ENCODE results near the gene DNAJB5. TPM values are rescaled to one million over a fixed set of nuclear protein-coding genes. Genes with fewer than 3 reads are reported as not detected.
A peak's percentile ranks its signal among the peaks of the same experiment; 100 is the strongest.

Gene DNAJB5
- total RNA-seq, 5 donors from 2014 or later (not counting 1 experiment from before 2014, with no cell fraction given) = 1.3 to 2.4 (median 1.7) TPM

DNA sequence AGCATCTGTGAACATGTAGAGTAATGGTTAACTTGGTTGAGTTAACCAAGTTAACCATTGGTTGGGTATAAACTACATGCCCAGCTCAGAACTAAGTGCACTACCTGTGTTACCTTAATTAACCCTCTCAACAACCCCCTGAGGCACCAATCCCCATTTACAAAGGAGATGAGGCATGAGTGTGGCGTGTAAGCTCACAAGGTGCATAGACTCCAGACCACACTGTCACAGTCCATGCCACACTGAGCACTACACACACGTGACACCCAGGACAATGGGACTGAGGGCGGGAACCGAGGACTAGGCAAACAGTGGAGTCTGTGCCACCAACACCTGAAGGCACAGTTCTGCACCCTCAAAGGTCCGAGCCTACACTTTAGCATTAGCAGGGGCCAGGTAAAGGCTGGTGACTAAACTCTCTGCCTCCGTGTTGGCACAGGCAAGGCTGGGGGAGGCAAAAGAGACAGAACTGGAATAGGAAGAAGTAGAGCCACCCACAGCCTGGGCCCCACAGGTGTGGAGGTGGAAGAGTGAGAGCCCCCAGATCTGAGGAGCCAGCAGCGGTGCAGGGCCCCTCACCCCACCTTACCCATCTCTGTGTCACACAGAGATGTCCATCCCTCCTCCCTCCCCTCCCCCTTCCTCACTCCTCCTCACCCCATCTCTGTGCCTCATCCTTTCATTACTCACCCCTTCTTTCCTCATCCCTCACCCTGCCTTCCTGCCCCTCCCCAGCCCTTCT, 2.2 kb upstream of the DNAJB5 start:
- CTCF ChIA-PET = no interaction called here
- peak overlapping the region; percentile 25 for H3K27ac ChIP-seq (ENCODE audit: low read length)
- no peaks in the 10 kb centered on the region for H3K36me3 ChIP-seq (ENCODE audit: control insufficient read depth in 2 of 2, extremely low read depth in 1 of 2, insufficient read depth in 1 of 2, low read length in 1 of 2)
- no peaks in the 10 kb centered on the region for H3K9me3 ChIP-seq
- Mint-ChIP-seq H3K27me3 (no peaks in the 10 kb centered on the region), H3K4me3 (peak overlapping the region; percentile 0 to 85 (median 29)), H3K36me3 (no peaks in the 10 kb centered on the region), H3K9me3 (no peaks in the 10 kb centered on the region), H3K4me1 (peaks cover 70 to 78% (median 77%) of the 10 kb centered on the region in 3 donors), H3K27ac (peak overlapping the region; percentile 3 to 7)
- no peak overlapping the region for H3K4me3 ChIP-seq (ENCODE audit: control insufficient read depth in 1 of 2, extremely low read depth in 1 of 2, low read length in 1 of 2)
- POLR2A ChIA-PET = interaction anchor here (0.6 kb wide), 2 partner anchors 27 to 952 kb away, joined by 3 to 4 read pairs; no protein-coding TSS in a partner anchor
- peaks cover 0 to 7% of the 10 kb centered on the region in 2 experiments for H3K27me3 ChIP-seq (replicated peaks in 1 of 2; ENCODE audit: control insufficient read depth in 2 of 2, extremely low read depth in 1 of 2, insufficient read depth in 2 of 2, low read length in 1 of 2)
- no peak for ATAC-seq (replicated peaks in 1 of 4)
- DNase-seq = peak in 1 of 35 experiments; percentile 9
- peaks cover 46 to 67% of the 10 kb centered on the region in 2 experiments for H3K4me1 ChIP-seq (ENCODE audit: control insufficient read depth in 1 of 2, extremely low read depth in 1 of 2, insufficient read depth in 2 of 2, low read length in 2 of 2)
- WGBS (ENCODE audit: insufficient coverage) = 66% methylated on average over 7 of the region's 7 CpGs

DNA sequence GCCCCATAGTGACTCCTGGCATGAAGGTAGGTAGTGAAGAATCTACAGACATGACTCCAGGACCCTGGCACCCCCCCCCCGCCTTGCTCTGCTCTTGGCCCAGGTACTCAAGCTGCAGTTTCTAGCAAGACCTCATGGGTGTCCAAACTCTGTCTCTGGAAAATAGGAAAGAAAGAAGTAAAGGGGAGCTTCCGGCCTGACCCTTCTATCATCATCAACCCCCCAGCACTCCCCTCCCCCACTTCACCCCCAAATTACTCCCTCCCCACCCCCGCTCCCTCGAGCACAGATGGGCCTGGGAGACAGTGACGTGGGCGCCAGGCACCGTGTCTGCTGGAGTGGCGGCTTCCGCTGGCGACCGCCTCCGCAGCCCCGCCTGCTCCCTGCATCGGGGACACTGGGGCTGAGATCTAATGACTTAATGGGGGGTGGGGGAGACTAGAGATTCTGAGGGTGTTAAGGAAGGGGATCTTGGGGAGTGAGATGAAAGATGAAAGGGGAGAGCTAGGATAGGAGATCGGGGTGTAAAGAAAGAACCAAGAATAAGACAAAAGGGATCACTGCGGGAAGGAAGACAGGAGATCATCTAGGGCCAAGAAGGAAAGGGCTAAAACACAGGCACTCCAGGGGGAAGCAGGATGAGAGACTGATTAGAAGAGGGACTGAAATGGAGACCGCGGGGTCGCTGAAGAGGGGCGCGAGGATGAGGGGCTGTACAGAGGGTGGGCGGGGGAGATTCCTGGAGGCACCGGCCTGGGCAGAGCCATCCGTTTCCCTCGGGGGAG, 1.1 kb upstream of the DNAJB5 start:
- ATAC-seq (replicated peaks in 1 of 4) (no peak), DNase-seq (peak in 27 of 35 experiments; percentile 15 to 77 (median 34))
- CTCF ChIA-PET = interaction anchor here (0.6 to 0.7 kb wide), 4 partner anchors 22 to 612 kb away, joined by 3 to 5 read pairs (median 4); partner anchors contain the start of gene MYORG (in 1 of the 2)
- Histone ChIP-seq H3K27ac (ENCODE audit: low read length) (peak overlapping the region; percentile 11), H3K27me3 (replicated peaks in 1 of 2; ENCODE audit: control insufficient read depth in 2 of 2, extremely low read depth in 1 of 2, insufficient read depth in 2 of 2, low read length in 1 of 2) (peaks cover 0 to 7% of the 10 kb centered on the region in 2 experiments), H3K4me1 (ENCODE audit: control insufficient read depth in 1 of 2, extremely low read depth in 1 of 2, insufficient read depth in 2 of 2, low read length in 2 of 2) (peaks cover 35 to 57% of the 10 kb centered on the region in 2 experiments), H3K9me3 (no peaks in the 10 kb centered on the region), H3K4me3 (ENCODE audit: control insufficient read depth in 1 of 2, extremely low read depth in 1 of 2, low read length in 1 of 2) (peak overlapping the region; percentile 65 to 97), H3K36me3 (ENCODE audit: control insufficient read depth in 2 of 2, extremely low read depth in 1 of 2, insufficient read depth in 1 of 2, low read length in 1 of 2) (no peaks in the 10 kb centered on the region)
- H3K36me3 Mint-ChIP-seq = no peaks in the 10 kb centered on the region
- POLR2A ChIA-PET = interaction anchor here in 1 of 2 donors (0.6 to 0.7 kb wide), 2 partner anchors 22 to 131 kb away, joined by 3 to 4 read pairs; no protein-coding TSS in a partner anchor
- H3K4me1 Mint-ChIP-seq = peaks cover 65 to 68% (median 66%) of the 10 kb centered on the region in 3 donors
- peak overlapping the region; percentile 85 to 93 (median 92) for H3K4me3 Mint-ChIP-seq
- 21% methylated on average over 20 of the region's 25 CpGs for WGBS (ENCODE audit: insufficient coverage)
- H3K27ac Mint-ChIP-seq = peak overlapping the region; percentile 83 to 94
- no peaks in the 10 kb centered on the region for H3K9me3 Mint-ChIP-seq
- no peaks in the 10 kb centered on the region for H3K27me3 Mint-ChIP-seq

DNA sequence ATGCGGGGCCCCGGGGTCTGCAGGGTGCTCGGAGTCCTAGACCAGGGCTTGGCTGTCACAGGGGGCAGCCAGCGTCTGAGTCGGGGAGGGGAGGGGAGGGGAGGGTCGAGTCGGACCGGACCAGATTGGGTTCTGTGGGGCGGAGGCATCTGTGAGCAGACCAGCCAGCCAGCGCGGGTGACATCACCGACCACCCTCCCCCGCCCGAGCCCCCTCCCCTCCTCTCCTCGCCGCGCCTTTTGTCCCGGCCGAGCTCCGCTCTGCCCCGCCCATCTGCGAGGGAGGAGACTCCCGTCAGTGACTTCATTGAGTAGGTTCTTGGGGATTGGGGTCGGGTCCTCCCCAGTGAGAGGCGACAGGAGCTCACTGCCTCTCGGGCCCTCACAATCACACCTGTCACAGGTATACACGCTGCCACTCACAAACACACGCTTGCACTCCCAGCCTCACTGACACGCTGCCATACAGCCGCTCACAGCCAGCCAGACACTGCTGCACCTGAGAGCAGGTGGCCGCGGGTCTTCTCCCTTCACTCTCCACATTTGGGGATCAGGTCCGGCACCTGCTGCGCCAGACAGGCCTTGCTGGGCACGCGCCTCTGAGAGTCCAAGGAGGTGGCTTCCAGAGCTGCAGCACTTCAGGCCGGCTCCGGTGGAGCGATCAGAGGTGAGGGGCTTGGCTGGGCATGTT, 546 bp downstream of the DNAJB5 start:
- no peaks in the 10 kb centered on the region for H3K9me3 ChIP-seq
- no peak overlapping the region for H3K27ac ChIP-seq (ENCODE audit: low read length)
- Mint-ChIP-seq H3K27ac (peak overlapping the region in 1 of 2 donors; percentile 11), H3K36me3 (no peaks in the 10 kb centered on the region), H3K27me3 (no peaks in the 10 kb centered on the region), H3K4me1 (peaks cover 50 to 54% (median 52%) of the 10 kb centered on the region in 3 donors), H3K9me3 (no peaks in the 10 kb centered on the region), H3K4me3 (peak overlapping the region; percentile 79 to 85 (median 83))
- POLR2A ChIA-PET = interaction anchor here in 1 of 2 donors (0.6 to 1.3 kb wide), 4 partner anchors 61 to 1562 kb away, joined by 3 to 5 read pairs (median 4); partner anchors contain the start of gene VCP
- H3K27me3 ChIP-seq (replicated peaks in 1 of 2; ENCODE audit: control insufficient read depth in 2 of 2, extremely low read depth in 1 of 2, insufficient read depth in 2 of 2, low read length in 1 of 2) = peaks cover 0 to 7% of the 10 kb centered on the region in 2 experiments
- DNase-seq (peak in 20 of 35 experiments; percentile 7 to 57 (median 21)), ATAC-seq (replicated peaks in 1 of 4) (no peak)
- peak overlapping the region; percentile 65 to 97 for H3K4me3 ChIP-seq (ENCODE audit: control insufficient read depth in 1 of 2, extremely low read depth in 1 of 2, low read length in 1 of 2)
- WGBS (ENCODE audit: insufficient coverage) = 38% methylated on average over 16 of the region's 39 CpGs
- H3K36me3 ChIP-seq (ENCODE audit: control insufficient read depth in 2 of 2, extremely low read depth in 1 of 2, insufficient read depth in 1 of 2, low read length in 1 of 2) = no peaks in the 10 kb centered on the region
- H3K4me1 ChIP-seq (ENCODE audit: control insufficient read depth in 1 of 2, extremely low read depth in 1 of 2, insufficient read depth in 2 of 2, low read length in 2 of 2) = peaks cover 25 to 46% of the 10 kb centered on the region in 2 experiments
- CTCF ChIA-PET = no interaction called here

DNA sequence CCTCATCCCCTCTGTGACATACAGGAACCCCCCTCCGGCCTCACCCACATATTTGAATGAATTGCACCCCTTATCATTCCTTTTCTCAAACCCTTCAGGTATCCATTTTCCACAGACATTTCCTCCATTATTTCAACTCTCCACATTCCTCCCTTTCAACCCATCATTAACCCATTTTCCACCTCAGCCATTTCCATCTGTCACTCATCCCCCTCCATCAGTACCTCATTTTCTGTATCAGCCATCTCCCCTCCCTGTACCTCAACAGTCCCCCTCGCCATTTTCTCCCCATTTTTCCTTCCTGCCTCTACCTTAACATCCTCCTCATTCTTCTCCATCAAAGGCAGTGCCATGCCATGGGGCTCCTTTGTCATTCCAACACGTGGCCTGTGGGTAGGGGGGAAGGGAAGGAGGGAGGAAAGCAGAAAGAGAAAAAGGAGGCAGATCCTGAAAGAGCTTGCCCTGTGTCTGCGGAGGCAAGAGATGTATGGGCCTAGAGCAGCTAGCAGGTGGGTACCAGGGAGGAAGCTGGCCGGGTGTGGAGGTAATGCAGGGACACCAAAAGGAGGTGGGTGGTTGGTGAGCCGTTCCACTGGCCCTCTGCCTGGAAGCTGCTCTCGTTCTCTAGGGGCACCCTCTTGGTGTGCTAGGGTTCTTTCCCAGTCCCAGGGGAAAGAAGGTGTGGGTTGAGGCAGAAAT, 1.5 kb downstream of the DNAJB5 start:
- H3K9me3 Mint-ChIP-seq = no peaks in the 10 kb centered on the region
- peak overlapping the region; percentile 79 to 85 (median 83) for H3K4me3 Mint-ChIP-seq
- H3K4me3 ChIP-seq (ENCODE audit: control insufficient read depth in 1 of 2, extremely low read depth in 1 of 2, low read length in 1 of 2) = no peak overlapping the region
- CTCF ChIA-PET = no interaction called here
- H3K9me3 ChIP-seq = no peaks in the 10 kb centered on the region
- no peak overlapping the region for H3K27ac ChIP-seq (ENCODE audit: low read length)
- H3K27me3 Mint-ChIP-seq = no peaks in the 10 kb centered on the region
- WGBS (ENCODE audit: insufficient coverage) = 78% methylated on average over 4 of the region's 7 CpGs
- H3K4me1 Mint-ChIP-seq = peaks cover 40 to 45% (median 44%) of the 10 kb centered on the region in 3 donors
- H3K36me3 ChIP-seq (ENCODE audit: control insufficient read depth in 2 of 2, extremely low read depth in 1 of 2, insufficient read depth in 1 of 2, low read length in 1 of 2) = peaks cover 0 to 2% of the 10 kb centered on the region in 2 donors
- no peaks in the 10 kb centered on the region for H3K36me3 Mint-ChIP-seq
- DNase-seq (no peak), ATAC-seq (replicated peaks in 1 of 4) (no peak)
- POLR2A ChIA-PET = no interaction called here
- peaks cover 0 to 7% of the 10 kb centered on the region in 2 experiments for H3K27me3 ChIP-seq (replicated peaks in 1 of 2; ENCODE audit: control insufficient read depth in 2 of 2, extremely low read depth in 1 of 2, insufficient read depth in 2 of 2, low read length in 1 of 2)
- H3K4me1 ChIP-seq (ENCODE audit: control insufficient read depth in 1 of 2, extremely low read depth in 1 of 2, insufficient read depth in 2 of 2, low read length in 2 of 2) = peaks cover 19 to 37% of the 10 kb centered on the region in 2 experiments
- H3K27ac Mint-ChIP-seq = no peak overlapping the region

DNA sequence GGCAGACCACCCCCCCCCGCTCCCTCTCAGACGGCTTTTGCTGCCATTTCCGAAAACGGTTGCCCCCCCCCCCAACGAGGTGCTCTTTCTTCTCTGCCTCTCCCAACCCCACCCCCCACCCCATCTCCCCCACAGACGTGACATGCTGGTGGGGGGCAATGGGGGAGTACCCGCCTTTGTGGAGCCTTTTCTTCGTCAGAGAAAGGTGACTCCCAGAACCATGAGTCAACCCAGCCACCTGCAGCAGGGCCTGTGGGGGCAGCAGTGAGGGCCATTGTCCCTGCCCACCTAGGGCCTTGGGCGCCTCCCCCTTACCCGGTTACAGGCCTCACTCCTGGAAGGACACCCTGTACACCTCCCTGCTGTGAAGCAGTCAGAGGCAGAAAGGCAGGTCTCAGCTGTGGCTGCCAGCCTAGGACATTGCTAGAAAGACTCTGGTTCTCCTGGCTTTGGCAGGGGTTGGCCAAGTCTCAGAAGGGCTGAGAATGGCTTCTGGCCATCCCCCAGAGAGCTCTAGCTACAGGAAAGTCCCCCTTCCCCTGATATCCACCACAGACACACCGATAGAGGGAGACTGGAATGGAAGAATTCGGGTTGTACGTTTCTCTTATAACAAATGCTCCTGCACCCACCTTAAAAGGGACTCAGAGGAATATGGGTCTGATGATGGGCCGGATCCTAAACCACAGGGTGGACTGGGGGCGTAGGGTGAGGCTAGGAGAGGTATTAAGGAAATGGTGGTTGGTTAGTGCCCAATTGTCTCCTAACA, 2.2 kb downstream of the DNAJB5 start:
- H3K4me3 Mint-ChIP-seq = peak overlapping the region in 1 of 3 donors; percentile 8
- H3K27ac Mint-ChIP-seq = peak overlapping the region in 1 of 2 donors; percentile 52
- peaks cover 0 to 9% of the 10 kb centered on the region in 2 donors for H3K36me3 ChIP-seq (ENCODE audit: control insufficient read depth in 2 of 2, extremely low read depth in 1 of 2, insufficient read depth in 1 of 2, low read length in 1 of 2)
- CTCF ChIA-PET = no interaction called here
- DNase-seq (peak in 1 of 35 experiments; percentile 19), ATAC-seq (replicated peaks in 1 of 4) (no peak)
- peaks cover 0 to 7% of the 10 kb centered on the region in 2 experiments for H3K27me3 ChIP-seq (replicated peaks in 1 of 2; ENCODE audit: control insufficient read depth in 2 of 2, extremely low read depth in 1 of 2, insufficient read depth in 2 of 2, low read length in 1 of 2)
- no peaks in the 10 kb centered on the region for H3K9me3 ChIP-seq
- peaks cover 33 to 40% (median 38%) of the 10 kb centered on the region in 3 donors for H3K4me1 Mint-ChIP-seq
- peaks cover 12 to 30% of the 10 kb centered on the region in 2 experiments for H3K4me1 ChIP-seq (ENCODE audit: control insufficient read depth in 1 of 2, extremely low read depth in 1 of 2, insufficient read depth in 2 of 2, low read length in 2 of 2)
- no peak overlapping the region for H3K4me3 ChIP-seq (ENCODE audit: control insufficient read depth in 1 of 2, extremely low read depth in 1 of 2, low read length in 1 of 2)
- POLR2A ChIA-PET = no interaction called here
- H3K9me3 Mint-ChIP-seq = no peaks in the 10 kb centered on the region
- peaks cover 6% of the 10 kb centered on the region for H3K36me3 Mint-ChIP-seq
- 58% methylated on average over 4 of the region's 15 CpGs for WGBS (ENCODE audit: insufficient coverage)
- no peaks in the 10 kb centered on the region for H3K27me3 Mint-ChIP-seq
- H3K27ac ChIP-seq (ENCODE audit: low read length) = no peak overlapping the region
